ES-I3 (cell line): ENCODE data around the gene NOTUM.
A peak's percentile ranks its signal among the peaks of the same experiment; 100 is the strongest.
"Not testable (repeated sequence)": the region's sequence is repeated elsewhere in the genome, so short reads cannot be mapped to it uniquely, and the experiment has no call there.

Experiments used
- H3K36me3 ChIP-seq: 2 replicates; pipeline ENCODE4 v1.6.1; 2013; ENCODE audit warnings: mild to moderate bottlenecking, low read length, control low read depth, moderate library complexity; ENCODE audit not compliant: insufficient read depth
- H3K4me1 ChIP-seq: 2 replicates; pipeline ENCODE4 v1.6.1; 2013; ENCODE audit warnings: mild to moderate bottlenecking, control low read depth, low read length; ENCODE audit not compliant: insufficient read depth
- H3K9ac ChIP-seq: 2 replicates; pipeline ENCODE4 v1.6.1; 2013; ENCODE audit warnings: low read depth, mild to moderate bottlenecking, low read length, moderate library complexity
- H3K9me3 ChIP-seq: 2 replicates; pipeline ENCODE4 v1.6.1; 2013; ENCODE audit warnings: mild to moderate bottlenecking, low read length, moderate library complexity; ENCODE audit not compliant: control insufficient read depth, insufficient read depth

The NOTUM gene

GRCh38 chr17:81925860-81926450, 35.0 kb downstream of the NOTUM start:
- Histone ChIP-seq H3K9me3 (no peaks in the 10 kb centered on the region), H3K9ac (peak overlapping the region; percentile 66), H3K4me1 (peaks cover 28% of the 10 kb centered on the region; the same call in 1 of the 2 replicates)

DNA sequence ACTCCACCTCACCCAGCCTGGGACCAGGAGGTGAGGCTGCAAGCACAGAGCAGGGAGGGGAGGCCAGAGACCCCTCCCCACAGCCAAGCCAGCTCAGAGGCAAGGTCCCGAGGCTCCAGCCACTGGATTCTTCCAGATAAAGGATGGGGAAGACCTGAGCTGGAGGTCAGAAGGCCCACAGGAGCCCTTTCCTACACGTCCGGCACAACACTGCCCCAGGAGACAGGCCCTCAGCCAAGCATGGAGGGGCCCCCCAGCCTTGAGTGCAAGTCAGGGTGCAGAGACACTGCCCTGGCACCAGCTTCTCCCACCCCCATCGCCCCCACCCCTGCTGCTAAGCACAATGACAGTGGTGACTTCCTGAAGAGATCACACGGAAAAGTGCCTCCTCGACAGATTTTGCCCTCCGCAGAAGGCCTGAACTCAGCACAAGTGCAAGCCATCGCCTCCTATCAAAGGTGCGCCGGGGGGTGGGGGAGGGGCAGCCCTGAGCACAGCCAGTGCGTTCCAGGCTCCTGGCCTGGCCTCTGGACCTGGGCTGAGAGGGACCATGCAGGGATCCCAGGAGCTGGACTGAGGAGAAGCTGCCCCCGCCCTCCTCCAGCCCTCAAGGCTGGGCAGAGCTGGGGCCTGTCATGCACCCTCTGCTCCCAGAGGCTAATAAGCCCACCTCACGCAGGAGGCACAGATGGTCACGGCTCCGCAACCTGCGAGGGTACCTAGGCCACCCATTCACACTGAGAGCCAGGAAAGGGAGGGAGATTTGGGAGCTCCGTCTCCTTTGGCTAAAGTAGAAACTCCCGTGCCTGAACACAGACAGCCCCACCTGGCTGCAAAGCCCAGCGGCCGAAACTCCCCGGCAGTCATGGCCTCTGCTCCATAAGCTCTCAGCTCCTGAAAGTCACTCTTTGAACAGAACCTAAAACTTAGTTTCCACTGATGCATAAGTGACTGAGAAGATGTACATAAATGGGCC, 36.1 kb downstream of the NOTUM start:
- peaks cover 28% of the 10 kb centered on the region; the same call in 1 of the 2 replicates for H3K4me1 ChIP-seq
- H3K36me3 ChIP-seq = no peaks in the 10 kb centered on the region; the same call in 1 of the 2 replicates
- no peaks in the 10 kb centered on the region for H3K9me3 ChIP-seq
- peak overlapping the region; percentile 59; the same call in 1 of the 2 replicates for H3K9ac ChIP-seq

More at GRCh38 chr17:81925860-81926450, 35.0 kb downstream of the NOTUM start:
- no peaks in the 10 kb centered on the region for H3K36me3 ChIP-seq

GRCh38 chr17:81923302-81924260, 37.4 kb downstream of the NOTUM start:
- H3K9ac ChIP-seq = peak overlapping the region; percentile 59
- peaks cover 28% of the 10 kb centered on the region; the same call in 1 of the 2 replicates for H3K4me1 ChIP-seq
- peaks cover 2% of the 10 kb centered on the region; the same call in 1 of the 2 replicates for H3K36me3 ChIP-seq
- H3K9me3 ChIP-seq = no peaks in the 10 kb centered on the region

DNA sequence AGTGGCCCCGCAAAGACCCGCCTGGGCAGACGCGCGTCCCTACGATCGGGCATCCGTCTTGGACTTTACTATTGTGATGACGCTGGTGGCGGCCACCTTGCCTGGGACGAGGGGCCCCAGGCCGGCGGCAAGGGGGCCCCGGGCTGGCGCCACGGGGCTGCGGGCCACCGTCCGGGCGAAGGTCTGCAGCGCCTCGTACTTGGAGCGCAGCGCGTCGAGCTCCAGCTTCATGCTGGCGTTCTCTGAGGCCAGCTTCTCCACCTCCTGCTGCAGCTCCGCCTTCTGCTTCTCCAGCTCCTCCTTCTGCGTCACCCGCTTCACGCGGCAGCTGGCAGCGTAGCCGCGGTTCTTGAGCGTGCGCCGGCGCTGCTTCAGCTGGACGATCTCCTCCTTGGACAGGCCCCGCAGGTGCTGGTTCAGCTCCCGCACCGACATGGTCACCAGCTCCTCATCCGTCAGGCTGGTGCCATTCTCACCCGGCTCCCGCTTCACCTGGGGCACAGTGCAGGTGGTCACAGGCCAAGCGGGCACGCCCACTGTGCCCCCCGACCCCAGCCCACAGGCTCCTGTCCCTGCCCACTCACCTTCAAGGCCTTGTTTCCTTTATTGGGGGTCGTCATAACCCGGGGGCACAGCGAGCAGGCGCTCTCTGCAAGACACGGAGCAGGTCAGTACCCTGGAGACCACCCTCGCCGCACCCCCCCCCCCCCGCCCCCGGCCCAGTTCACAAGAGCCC, 38.3 kb downstream of the NOTUM start:
- Histone ChIP-seq H3K4me1 (peaks cover 28% of the 10 kb centered on the region; the same call in 1 of the 2 replicates), H3K9ac (peak overlapping the region; percentile 24; the same call in 1 of the 2 replicates), H3K36me3 (peaks cover 2% of the 10 kb centered on the region; the same call in 1 of the 2 replicates), H3K9me3 (no peaks in the 10 kb centered on the region)

DNA sequence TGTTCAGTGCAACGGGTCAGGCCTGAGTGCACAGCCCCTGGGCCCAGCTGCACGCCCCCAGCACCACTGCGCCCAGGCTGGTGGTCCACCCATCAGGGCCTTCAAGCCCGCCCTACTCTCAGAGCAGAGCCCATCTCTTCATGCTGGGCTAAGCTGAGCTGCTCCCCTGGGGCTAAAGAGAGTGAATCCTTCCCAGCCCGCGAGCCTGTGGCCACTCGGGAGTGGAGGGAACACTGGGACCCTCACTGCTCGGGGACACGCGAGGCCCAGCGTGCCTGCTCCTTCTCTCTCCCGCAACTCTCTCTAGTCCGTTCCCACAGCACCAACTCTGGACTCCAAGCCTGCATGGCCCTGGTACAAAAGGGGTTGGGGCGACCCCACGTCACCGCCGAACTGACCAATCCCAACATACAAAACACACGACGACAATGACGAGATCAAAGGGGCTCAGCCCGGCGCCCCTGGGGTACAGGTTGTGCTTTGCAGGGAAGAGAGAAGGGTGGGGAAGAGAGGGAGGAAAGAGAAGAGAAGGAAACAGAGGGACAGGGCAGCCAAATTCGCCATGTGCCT, 38.9 kb downstream of the NOTUM start:
- H3K9me3 ChIP-seq = no peaks in the 10 kb centered on the region
- H3K9ac ChIP-seq = no peak overlapping the region
- H3K4me1 ChIP-seq = peaks cover 32% of the 10 kb centered on the region
- H3K36me3 ChIP-seq = peaks cover 2% of the 10 kb centered on the region; the same call in 1 of the 2 replicates

DNA sequence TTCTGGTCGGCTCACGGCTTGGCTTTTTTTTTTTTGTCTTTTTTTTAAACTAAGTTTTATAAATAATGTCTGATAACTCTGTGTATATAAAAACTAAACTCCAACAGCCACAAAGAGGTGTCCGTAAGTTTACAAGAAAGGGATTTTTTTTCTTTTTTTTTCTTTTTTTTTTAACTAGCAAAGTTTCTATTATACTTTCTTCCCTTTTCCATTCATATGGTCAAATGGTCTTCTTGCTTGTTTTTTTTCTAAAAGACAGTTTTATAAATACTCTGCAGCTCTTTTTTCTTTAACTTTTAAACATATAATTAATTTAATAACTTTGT, 39.5 kb downstream of the NOTUM start:
- Histone ChIP-seq H3K9ac (no peak overlapping the region), H3K9me3 (no peaks in the 10 kb centered on the region), H3K4me1 (peaks cover 37% of the 10 kb centered on the region), H3K36me3 (peaks cover 2% of the 10 kb centered on the region; the same call in 1 of the 2 replicates)

DNA sequence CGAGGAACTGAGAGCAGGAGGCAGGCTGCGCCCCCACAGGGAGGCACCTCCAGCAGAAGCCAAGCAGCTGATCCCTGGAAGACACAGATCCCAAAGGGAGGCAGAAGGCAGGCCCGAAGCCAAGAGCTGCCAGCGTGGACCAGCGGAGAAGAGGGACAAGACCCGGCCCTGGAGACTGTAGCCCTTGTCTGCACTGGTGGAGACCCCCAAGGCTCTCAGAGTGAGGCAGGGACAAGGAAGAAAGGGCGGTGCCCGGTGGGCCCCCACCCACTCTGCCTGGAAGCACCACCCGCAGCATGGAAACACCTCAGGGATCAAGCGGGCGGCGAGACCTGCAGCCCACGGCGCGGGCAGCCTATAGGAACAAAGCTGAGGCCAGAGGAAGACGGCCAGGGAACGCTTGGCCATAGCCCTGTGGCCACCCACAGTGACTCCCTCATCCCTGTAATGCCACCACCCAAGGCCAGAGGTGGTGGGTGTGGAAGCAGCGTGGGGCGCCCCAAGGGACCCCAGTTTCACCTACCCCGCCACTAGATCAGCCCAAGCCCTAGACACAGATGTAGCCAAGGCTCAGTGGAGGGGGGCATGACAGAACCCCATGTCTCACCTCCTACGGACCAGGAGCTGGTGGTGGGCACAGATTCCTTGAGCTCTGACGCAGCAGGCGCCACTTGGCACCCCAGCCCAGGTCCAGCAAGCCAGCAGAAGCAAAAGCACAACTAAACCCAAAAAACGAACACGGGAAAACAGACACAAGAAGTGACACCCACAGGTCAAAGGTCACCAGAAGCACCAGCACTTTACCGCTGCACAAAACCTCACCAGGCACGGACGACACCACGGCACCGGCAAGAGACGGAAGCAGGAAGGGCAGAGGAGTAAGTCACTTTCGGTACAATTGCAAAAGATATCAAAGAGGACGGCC, 40.1 kb downstream of the NOTUM start:
- peaks cover 2% of the 10 kb centered on the region; the same call in 1 of the 2 replicates for H3K36me3 ChIP-seq
- H3K9ac ChIP-seq = no peak overlapping the region
- H3K9me3 ChIP-seq = no peaks in the 10 kb centered on the region
- H3K4me1 ChIP-seq = peaks cover 34% of the 10 kb centered on the region

GRCh38 chr17:81918832-81919545, 42.0 kb downstream of the NOTUM start:
- Histone ChIP-seq H3K9me3 (no peaks in the 10 kb centered on the region), H3K4me1 (peaks cover 19% of the 10 kb centered on the region), H3K36me3 (peaks cover 2% of the 10 kb centered on the region; the same call in 1 of the 2 replicates), H3K9ac (no peak overlapping the region)

DNA sequence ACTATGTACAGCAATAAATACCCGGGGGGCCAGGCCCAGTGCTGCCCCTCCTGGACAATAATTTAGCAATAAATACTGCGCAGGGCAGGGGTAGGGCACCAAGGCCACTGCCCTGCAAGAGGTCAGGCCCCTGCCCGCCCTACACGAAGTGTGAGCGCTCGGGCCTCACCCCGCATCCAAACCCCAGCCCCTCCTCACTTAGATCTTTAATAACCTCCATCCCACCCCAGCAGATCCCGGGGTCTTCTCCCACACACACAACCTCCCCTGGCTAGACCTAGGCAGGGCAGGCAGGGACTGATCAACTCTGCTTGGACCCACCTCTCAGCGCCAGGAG, 42.7 kb downstream of the NOTUM start:
- peak overlapping the region; percentile 85; the same call in 1 of the 2 replicates for H3K9ac ChIP-seq
- H3K4me1 ChIP-seq = peaks cover 14% of the 10 kb centered on the region
- not testable (repeated sequence) for H3K9me3 ChIP-seq, H3K36me3 ChIP-seq

GRCh38 chr17:81917565-81918332, 43.2 kb downstream of the NOTUM start, which contains the start of gene SIRT7:
Gene SIRT7 (minus strand): TSS chr17:81918176. CDS start chr17:81918131, 45 bp downstream.
- Histone ChIP-seq H3K9me3 (no peaks in the 10 kb centered on the region), H3K4me1 (peaks cover 12% of the 10 kb centered on the region), H3K36me3 (peaks cover 2% of the 10 kb centered on the region; the same call in 1 of the 2 replicates), H3K9ac (peak within 1 kb of the TSS; percentile 85)

DNA sequence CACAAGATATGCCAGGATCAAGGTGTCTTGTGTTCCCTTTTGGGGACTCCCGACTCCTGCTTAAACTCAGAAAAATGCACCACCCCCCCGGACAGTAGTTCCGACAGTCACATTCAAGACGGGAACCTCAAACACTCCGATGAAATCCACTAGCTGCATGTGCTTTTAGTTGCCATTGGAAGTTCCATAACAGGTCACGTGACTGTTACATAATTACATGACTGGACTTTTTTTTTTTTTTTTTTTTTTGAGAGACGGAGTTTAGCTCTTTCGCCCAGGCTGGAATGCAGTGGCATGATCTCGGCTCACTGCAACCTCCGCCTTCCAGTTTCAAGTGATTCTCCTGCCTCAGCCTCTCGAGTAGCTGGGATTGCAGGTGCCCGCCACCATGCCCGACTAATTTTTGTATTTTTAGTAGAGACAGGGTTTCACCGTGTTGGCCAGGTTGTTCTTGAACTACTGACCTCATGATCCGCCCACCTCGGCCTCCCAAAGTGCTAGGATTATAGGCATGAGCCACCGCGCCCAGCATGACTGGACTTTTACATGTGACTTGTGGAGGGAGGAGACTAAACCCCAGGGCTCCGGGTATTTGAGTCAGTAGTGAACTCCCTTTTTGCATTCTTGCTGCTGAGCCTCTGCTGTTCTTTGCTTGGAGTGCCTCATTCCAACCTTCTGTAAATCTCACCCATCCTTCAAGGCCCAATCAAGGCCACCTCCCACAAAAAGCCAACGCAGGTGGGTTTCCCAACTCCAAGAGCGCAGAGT, 44.6 kb downstream of the NOTUM start:
- H3K9me3 ChIP-seq = no peaks in the 10 kb centered on the region
- peak overlapping the region; percentile 85; the same call in 1 of the 2 replicates for H3K9ac ChIP-seq
- H3K4me1 ChIP-seq = peaks cover 9% of the 10 kb centered on the region
- peaks cover 2% of the 10 kb centered on the region; the same call in 1 of the 2 replicates for H3K36me3 ChIP-seq
